Peyer's patch (tissue), 4 donors: ENCODE results near the gene OPN1LW. TPM values are rescaled to one million over a fixed set of nuclear protein-coding genes. Genes with fewer than 3 reads are reported as not detected.

Experiments
- DNase-seq, 3 donors: peaks; one replicate each; pipeline ENCODE4 v3.0.0-alpha.2; 2017 to 2019
- H3K27ac ChIP-seq, 4 donors: fragments of 200-600 bp; sonication (generic); one replicate each; pipeline ENCODE4 v1.5.1; 2016 to 2019
- H3K27me3 ChIP-seq, 2 donors: fragments of 200-600 bp; sonication (generic); one replicate each; pipeline ENCODE4 v1.5.1; 2019
- H3K36me3 ChIP-seq, 3 donors: fragments of 200-600 bp; sonication (generic); one replicate each; pipeline ENCODE4 v1.5.1; 2016 to 2019
- H3K4me1 ChIP-seq, 4 donors: fragments of 200-600 bp; sonication (generic); one replicate each; pipeline ENCODE4 v1.5.1; 2016 to 2019
- H3K4me3 ChIP-seq, 4 donors: fragments of 200-600 bp; sonication (generic); 1 replicate in 3 of 4; 2 replicates in 1 of 4; pipeline ENCODE4 v1.5.1; 2016 to 2019; ENCODE audit warnings: mild to moderate bottlenecking in 1 of 4
- H3K9me3 ChIP-seq, 4 donors: fragments of 200-600 bp; sonication (generic); one replicate each; pipeline ENCODE4 v1.5.1; 2016 to 2019; ENCODE audit warnings: mild to moderate bottlenecking in 1 of 4
- POLR2A ChIP-seq, 2 donors: fragments of 450-650 bp; IDR thresholded peaks; one replicate each; pipeline ENCODE4 v1.5.1; 2017; ENCODE audit warnings: antibody characterized with exemption in 2 of 2, mild to moderate bottlenecking in 2 of 2, moderate library complexity in 2 of 2
- total RNA-seq, 4 donors: library from RNA; depleted of rRNA; stranded (reverse); fragments of >200 nt; gene quantifications; one replicate each; pipeline ENCODE4 v1.1.0, GENCODE V29; 2016
- TF ChIP-seq, protein P1 (sequence below), 6 experiments: fragments of 450-650 bp in 4 of 6; fragments of 200-600 bp in 2 of 6; sonication (generic) in 1 of 6; IDR thresholded peaks; one replicate each; pipeline ENCODE4 v1.5.1; 2017 to 2019; ENCODE audit warnings: antibody characterized with exemption in 6 of 6, mild to moderate bottlenecking in 3 of 6, moderate library complexity in 1 of 6

Gene OPN1LW
- total RNA-seq, 4 donors from 2014 or later: not detected

DNA sequence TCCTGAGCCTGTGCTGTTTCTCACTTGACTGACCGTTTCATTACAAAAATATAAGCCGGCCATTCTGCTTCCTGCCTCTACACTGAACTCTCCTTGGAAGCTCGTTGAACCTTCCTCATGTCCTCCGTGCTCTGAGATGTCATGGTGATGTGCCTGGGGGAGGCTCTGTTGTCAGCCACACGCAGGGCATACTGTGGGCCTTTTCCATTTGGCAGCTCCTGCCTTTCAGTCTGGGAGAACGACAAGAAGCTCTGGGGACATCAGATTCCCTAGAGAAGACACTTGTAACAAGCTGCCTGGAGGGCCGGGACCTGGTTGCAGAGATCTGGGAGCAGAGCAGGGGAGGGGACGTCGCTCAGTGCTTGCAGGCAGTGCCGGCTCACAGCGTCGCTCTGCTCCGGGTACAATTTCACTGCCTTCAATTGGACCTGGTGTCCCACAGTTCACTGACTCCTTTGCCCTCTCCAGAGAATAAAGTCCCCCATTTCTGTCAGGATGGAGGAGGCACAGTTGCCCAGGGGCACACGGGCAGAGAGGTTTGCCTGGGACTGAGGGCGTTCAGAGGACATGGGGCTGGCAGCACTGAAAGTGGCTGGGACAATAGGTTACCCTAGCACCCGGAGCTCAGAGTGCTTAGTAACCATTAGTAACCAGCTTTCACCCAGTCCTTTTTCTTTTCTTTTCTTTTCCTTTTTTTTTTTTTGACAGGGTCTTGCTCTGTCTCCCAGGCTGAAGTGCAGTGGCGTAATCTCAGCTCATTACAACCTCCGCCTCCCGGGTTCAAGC is 27.4 kb upstream of the OPN1LW start:
- no peak for TF ChIP-seq POLR2A (IDR thresholded peaks at IDR 0.05)
- TF ChIP-seq, protein P1, sequence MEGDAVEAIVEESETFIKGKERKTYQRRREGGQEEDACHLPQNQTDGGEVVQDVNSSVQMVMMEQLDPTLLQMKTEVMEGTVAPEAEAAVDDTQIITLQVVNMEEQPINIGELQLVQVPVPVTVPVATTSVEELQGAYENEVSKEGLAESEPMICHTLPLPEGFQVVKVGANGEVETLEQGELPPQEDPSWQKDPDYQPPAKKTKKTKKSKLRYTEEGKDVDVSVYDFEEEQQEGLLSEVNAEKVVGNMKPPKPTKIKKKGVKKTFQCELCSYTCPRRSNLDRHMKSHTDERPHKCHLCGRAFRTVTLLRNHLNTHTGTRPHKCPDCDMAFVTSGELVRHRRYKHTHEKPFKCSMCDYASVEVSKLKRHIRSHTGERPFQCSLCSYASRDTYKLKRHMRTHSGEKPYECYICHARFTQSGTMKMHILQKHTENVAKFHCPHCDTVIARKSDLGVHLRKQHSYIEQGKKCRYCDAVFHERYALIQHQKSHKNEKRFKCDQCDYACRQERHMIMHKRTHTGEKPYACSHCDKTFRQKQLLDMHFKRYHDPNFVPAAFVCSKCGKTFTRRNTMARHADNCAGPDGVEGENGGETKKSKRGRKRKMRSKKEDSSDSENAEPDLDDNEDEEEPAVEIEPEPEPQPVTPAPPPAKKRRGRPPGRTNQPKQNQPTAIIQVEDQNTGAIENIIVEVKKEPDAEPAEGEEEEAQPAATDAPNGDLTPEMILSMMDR (IDR thresholded peaks at IDR 0.05): no peak
- no peak for DNase-seq
- no peaks in the 10 kb centered on the region for H3K9me3 ChIP-seq
- no peaks in the 10 kb centered on the region for H3K36me3 ChIP-seq
- H3K27ac ChIP-seq: no peak overlapping the region
- H3K4me1 ChIP-seq: no peaks in the 10 kb centered on the region
- no peaks in the 10 kb centered on the region for H3K27me3 ChIP-seq
- no peak overlapping the region for H3K4me3 ChIP-seq

DNA sequence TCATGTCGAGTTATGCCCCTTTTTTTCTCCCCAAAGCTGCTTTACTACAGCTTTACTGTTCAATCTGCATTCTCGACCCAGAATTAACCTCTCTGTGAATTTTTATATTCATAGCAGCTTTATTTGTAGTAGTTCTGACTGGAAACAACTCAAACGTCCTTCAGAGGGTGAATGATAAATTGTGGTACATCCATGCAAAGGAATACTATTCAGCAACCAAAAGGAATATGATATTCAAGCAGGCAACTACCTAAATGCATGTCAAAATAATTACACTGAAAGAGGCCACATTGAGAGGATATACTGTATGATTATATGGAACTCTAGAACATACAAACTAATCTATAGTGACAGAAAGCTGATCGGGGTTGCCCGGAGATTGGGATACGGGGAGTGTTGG is 26.5 kb upstream of the OPN1LW start:
- no peaks in the 10 kb centered on the region for H3K9me3 ChIP-seq
- H3K4me1 ChIP-seq: no peaks in the 10 kb centered on the region
- no peak for TF ChIP-seq POLR2A (IDR thresholded peaks at IDR 0.05)
- TF ChIP-seq, protein P1 (IDR thresholded peaks at IDR 0.05): no peak
- DNase-seq: no peak
- H3K4me3 ChIP-seq: no peak overlapping the region
- no peak overlapping the region for H3K27ac ChIP-seq
- no peaks in the 10 kb centered on the region for H3K36me3 ChIP-seq
- H3K27me3 ChIP-seq: no peaks in the 10 kb centered on the region

DNA sequence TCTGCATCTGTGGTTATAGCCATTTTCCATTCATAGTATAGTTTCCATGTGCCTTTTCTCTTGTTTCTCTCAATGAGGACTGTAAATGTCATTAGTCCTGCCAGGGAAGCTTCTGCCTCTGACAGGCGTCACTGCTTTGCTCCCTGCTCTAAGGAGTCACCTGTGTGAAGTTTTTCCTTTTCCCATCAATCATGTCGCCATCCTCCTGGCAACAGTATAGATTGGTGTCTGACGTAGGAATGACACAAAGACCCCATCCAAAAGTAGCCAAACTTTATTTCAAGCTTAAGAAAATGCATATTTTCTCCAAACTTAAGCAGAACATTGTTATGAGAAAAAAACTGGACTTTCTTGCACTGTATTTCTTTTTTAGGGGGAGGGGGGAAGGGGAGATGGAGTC is 23.5 kb upstream of the OPN1LW start:
- TF ChIP-seq, protein P1 (IDR thresholded peaks at IDR 0.05): no peak
- no peak for TF ChIP-seq POLR2A (IDR thresholded peaks at IDR 0.05)
- no peak overlapping the region for H3K4me3 ChIP-seq

DNA sequence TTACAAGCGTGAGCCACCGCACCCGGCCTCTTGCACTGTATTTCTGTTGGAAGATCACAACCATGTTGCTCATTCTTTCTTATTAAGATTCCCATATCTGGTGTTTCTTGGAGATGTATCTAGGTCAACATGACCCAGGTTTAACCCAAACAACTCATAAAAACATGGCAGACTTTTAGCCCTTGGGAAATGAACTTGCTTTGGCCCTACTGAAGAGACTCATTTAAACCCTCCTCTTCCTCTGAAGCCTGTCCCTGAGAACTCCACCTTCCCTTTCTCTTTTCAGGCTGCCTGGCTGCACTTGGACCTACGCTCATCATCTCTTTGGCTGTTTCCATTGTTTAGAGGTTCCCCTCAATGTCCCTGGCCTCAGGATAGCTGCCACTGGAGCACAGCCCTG is 22.8 kb upstream of the OPN1LW start:
- no peak overlapping the region for H3K27ac ChIP-seq

More for the DNA sequence above, 23.5 kb upstream of the OPN1LW start:
- H3K27me3 ChIP-seq: no peaks in the 10 kb centered on the region
- no peaks in the 10 kb centered on the region for H3K9me3 ChIP-seq
- no peaks in the 10 kb centered on the region for H3K4me1 ChIP-seq
- no peaks in the 10 kb centered on the region for H3K36me3 ChIP-seq
- no peak overlapping the region for H3K27ac ChIP-seq
- DNase-seq: no peak

DNA sequence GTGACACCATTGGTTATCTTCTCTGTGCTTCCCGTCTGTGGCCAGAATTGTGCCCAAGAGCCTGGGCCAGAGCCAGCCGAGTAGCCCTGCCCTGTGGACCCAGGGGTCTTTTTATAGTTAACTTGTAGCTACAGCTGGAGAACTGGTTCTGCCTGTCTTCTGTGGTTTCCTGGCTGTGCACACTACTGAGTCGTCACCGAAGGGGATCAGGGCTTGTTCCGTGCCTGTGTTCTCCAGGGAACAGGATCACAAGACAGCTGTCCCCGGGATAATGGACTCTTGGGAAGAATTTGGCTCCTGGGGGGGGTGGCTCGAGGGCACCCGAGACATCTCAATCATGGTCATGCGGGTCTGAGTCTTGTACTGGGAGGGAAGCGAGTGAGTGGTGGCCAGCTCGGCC is 22.1 kb upstream of the OPN1LW start:
- Histone ChIP-seq H3K4me1 (no peaks in the 10 kb centered on the region), H3K27ac (no peak overlapping the region), H3K27me3 (no peaks in the 10 kb centered on the region), H3K36me3 (no peaks in the 10 kb centered on the region), H3K9me3 (no peaks in the 10 kb centered on the region), H3K4me3 (no peak overlapping the region)
- DNase-seq: no peak
- TF ChIP-seq POLR2A (IDR thresholded peaks at IDR 0.05): no peak
- TF ChIP-seq, protein P1 (IDR thresholded peaks at IDR 0.05): no peak

More for the DNA sequence above, 22.8 kb upstream of the OPN1LW start:
- H3K27me3 ChIP-seq: no peaks in the 10 kb centered on the region
- H3K4me3 ChIP-seq: no peak overlapping the region
- H3K4me1 ChIP-seq: no peaks in the 10 kb centered on the region
- no peak for TF ChIP-seq POLR2A (IDR thresholded peaks at IDR 0.05)
- TF ChIP-seq, protein P1 (IDR thresholded peaks at IDR 0.05): no peak
- H3K36me3 ChIP-seq: no peaks in the 10 kb centered on the region
- no peak for DNase-seq
- no peaks in the 10 kb centered on the region for H3K9me3 ChIP-seq
